Neural progenitor cell (in vitro differentiated cells): ENCODE measurements around the gene FBXO44. TPM values are rescaled to one million over a fixed set of nuclear protein-coding genes. Genes with fewer than 3 reads are reported as not detected.

Experiments
- DNase-seq: peaks from one replicate; pipeline ENCODE4 v3.0.0-alpha.2; 2016; ENCODE audit warnings: low spot score
- H2AFZ ChIP-seq: fragments of 200-600 bp; sonication (generic); replicated peaks from 2 replicates; pipeline ENCODE4 v1.6.1; 2016; ENCODE audit warnings: antibody characterized with exemption
- H3F3A ChIP-seq: fragments of 200-600 bp; sonication (generic); 2 replicates; pipeline ENCODE4 v1.6.1; 2016; ENCODE audit warnings: antibody characterized with exemption, low read depth
- H3K27ac ChIP-seq: fragments of 200-600 bp; sonication (generic); 2 replicates; pipeline ENCODE4 v1.5.1; 2016; ENCODE audit warnings: mild to moderate bottlenecking
- H3K27me3 ChIP-seq: fragments of 200-600 bp; sonication (generic); 2 replicates; pipeline ENCODE4 v1.6.1; 2016; ENCODE audit warnings: mild to moderate bottlenecking, moderate library complexity
- H3K36me3 ChIP-seq: fragments of 200-600 bp; sonication (generic); 2 replicates; pipeline ENCODE4 v1.5.1; 2016
- H3K4me1 ChIP-seq: fragments of 200-600 bp; sonication (generic); 2 replicates; pipeline ENCODE4 v1.6.1; 2016; ENCODE audit warnings: mixed run types
- H3K4me2 ChIP-seq: fragments of 200-600 bp; sonication (generic); 2 replicates; pipeline ENCODE4 v1.6.1; 2016
- H3K4me3 ChIP-seq: fragments of 200-600 bp; sonication (generic); 2 replicates; pipeline ENCODE4 v1.5.1; 2016
- H3K79me2 ChIP-seq: fragments of 200-600 bp; sonication (generic); 2 replicates; pipeline ENCODE4 v1.6.1; 2016; ENCODE audit warnings: low read depth
- H3K9ac ChIP-seq: fragments of 200-600 bp; sonication (generic); 2 replicates; pipeline ENCODE4 v1.6.1; 2016
- H3K9me3 ChIP-seq: fragments of 200-600 bp; sonication (generic); 2 replicates; pipeline ENCODE4 v1.5.1; 2016; ENCODE audit warnings: low read depth
- H4K20me1 ChIP-seq: fragments of 200-600 bp; sonication (generic); 2 replicates; pipeline ENCODE4 v1.6.1; 2016; ENCODE audit warnings: low read depth
- H3K27ac Mint-ChIP-seq: 3 replicates; pipeline ENCODE4 v1.8.0; 2021; ENCODE audit warnings: mixed read lengths
- H3K27me3 Mint-ChIP-seq: 2 replicates; pipeline ENCODE4 v1.8.0; 2022; ENCODE audit warnings: low read depth, mild to moderate bottlenecking, inconsistent platforms, moderate library complexity, mixed read lengths; ENCODE audit not compliant: insufficient read depth
- H3K36me3 Mint-ChIP-seq: 3 replicates; pipeline ENCODE4 v1.8.0; 2021; ENCODE audit warnings: mixed read lengths
- H3K4me1 Mint-ChIP-seq: 3 replicates; pipeline ENCODE4 v1.8.0; 2021; ENCODE audit warnings: mixed read lengths
- H3K4me3 Mint-ChIP-seq: 3 replicates; pipeline ENCODE4 v1.8.0; 2021; ENCODE audit warnings: mild to moderate bottlenecking, moderate library complexity, mixed read lengths
- H3K9me3 Mint-ChIP-seq: 3 replicates; pipeline ENCODE4 v1.8.0; 2020; ENCODE audit warnings: mixed read lengths
- EZH2 ChIP-seq: fragments of 200-600 bp; sonication (generic); IDR thresholded peaks from 2 replicates; pipeline ENCODE4 v1.6.1; 2017; ENCODE audit warnings: antibody characterized with exemption, mild to moderate bottlenecking, moderate library complexity
- EZH2phosphoT487 ChIP-seq: fragments of 200-600 bp; sonication (generic); IDR thresholded peaks from 2 replicates; pipeline ENCODE4 v1.6.1; 2017; ENCODE audit warnings: antibody characterized with exemption
- total RNA-seq: library from RNA; depleted of rRNA; stranded (reverse); fragments of >200 nt; gene quantifications from 2 replicates; pipeline ENCODE4 v1.2.3, GENCODE V29; 2015; ENCODE audit warnings: low replicate concordance
- TF ChIP-seq, protein P1 (sequence below): fragments of 200-600 bp; sonication (generic); IDR thresholded peaks from 2 replicates; pipeline ENCODE4 v1.5.1; 2017; ENCODE audit warnings: antibody characterized with exemption, mild to moderate bottlenecking

FBXO44 gene
- total RNA-seq, 1 donor from 2014 or later, result 5.3 TPM

DNA sequence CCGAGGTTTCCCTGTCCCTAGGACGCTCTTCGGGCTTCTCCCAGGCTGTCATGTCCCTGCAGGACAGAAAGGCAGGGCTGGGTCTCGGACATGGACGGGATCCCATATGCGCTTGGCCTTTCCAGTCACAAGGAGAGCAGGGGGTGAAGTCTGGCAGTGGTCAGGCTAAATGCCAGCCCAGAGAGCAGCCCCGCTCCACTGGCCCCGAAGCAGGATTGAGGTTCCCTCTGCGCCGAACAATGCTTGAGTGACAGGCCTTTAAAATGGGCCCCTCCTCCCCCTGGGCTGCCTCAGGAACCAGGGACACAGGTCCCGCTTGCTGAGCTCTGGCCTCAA lies 49.5 kb downstream of the FBXO44 start:
- H3K4me1 ChIP-seq, result peaks cover 48% of the 10 kb centered on the region
- peaks cover 64% of the 10 kb centered on the region for H3K79me2 ChIP-seq
- Mint-ChIP-seq H3K4me1 (peaks cover 54% of the 10 kb centered on the region), H3K36me3 (no peaks in the 10 kb centered on the region), H3K9me3 (no peaks in the 10 kb centered on the region), H3K4me3 (peak overlapping the region; percentile 66), H3K27me3 (peaks cover 3% of the 10 kb centered on the region), H3K27ac (peak overlapping the region; percentile 95)
- peak; percentile 84 for DNase-seq
- H4K20me1 ChIP-seq, result peaks cover 76% of the 10 kb centered on the region
- H3K4me2 ChIP-seq, result peak overlapping the region; percentile 75
- H3K4me3 ChIP-seq, result peak overlapping the region; percentile 21
- H3K36me3 ChIP-seq, result no peaks in the 10 kb centered on the region
- TF ChIP-seq, protein P1, sequence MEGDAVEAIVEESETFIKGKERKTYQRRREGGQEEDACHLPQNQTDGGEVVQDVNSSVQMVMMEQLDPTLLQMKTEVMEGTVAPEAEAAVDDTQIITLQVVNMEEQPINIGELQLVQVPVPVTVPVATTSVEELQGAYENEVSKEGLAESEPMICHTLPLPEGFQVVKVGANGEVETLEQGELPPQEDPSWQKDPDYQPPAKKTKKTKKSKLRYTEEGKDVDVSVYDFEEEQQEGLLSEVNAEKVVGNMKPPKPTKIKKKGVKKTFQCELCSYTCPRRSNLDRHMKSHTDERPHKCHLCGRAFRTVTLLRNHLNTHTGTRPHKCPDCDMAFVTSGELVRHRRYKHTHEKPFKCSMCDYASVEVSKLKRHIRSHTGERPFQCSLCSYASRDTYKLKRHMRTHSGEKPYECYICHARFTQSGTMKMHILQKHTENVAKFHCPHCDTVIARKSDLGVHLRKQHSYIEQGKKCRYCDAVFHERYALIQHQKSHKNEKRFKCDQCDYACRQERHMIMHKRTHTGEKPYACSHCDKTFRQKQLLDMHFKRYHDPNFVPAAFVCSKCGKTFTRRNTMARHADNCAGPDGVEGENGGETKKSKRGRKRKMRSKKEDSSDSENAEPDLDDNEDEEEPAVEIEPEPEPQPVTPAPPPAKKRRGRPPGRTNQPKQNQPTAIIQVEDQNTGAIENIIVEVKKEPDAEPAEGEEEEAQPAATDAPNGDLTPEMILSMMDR, result no peak
- TF ChIP-seq EZH2phosphoT487, result no peak
- TF ChIP-seq EZH2, result no peak
- H3K27ac ChIP-seq, result peak overlapping the region; percentile 29
- no peaks in the 10 kb centered on the region for H3K9me3 ChIP-seq
- H3K27me3 ChIP-seq, result no peaks in the 10 kb centered on the region
- no peak overlapping the region for H3K9ac ChIP-seq
- H2AFZ ChIP-seq, result no peak overlapping the region
- peaks cover 34% of the 10 kb centered on the region for H3F3A ChIP-seq

DNA sequence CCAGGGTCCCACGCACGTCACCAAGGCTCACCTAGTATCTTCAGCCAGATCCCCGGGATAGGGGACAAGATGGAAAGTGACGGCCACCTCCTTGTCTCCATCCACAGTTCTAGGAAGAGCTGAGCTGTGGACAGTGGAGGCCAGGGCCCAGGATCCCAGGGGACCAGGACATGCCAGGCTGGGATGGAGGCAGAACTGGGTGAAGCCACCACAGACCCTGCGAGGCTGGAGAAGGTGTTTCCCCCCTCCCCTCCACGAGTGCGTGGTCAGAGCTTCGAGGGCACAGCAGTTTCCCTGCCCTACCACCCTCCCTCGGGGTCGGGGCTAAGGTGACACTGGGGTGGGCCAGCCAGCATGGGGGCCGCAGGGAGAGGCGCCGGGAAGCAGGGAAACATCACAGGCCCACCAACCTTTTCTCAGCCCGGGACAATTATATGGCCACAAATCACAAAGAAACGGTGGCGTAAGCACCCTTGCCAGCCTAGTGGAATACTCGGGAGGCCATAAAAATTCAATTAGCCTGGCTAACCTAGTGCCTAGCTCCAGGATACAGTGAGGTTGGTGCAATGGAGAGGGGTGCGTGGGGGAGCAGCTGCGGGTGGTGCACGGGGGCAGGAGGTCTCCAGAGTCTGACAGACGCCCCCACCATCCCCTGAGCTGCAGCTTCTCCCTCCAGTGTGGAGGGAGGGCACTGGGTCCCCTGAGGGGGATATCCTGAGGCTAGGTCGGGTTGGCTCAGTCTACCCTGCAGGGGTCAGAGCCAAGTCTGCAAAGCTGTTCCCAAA lies 50.2 kb downstream of the FBXO44 start:
- Histone ChIP-seq H3K79me2 (peaks cover 60% of the 10 kb centered on the region), H4K20me1 (peaks cover 76% of the 10 kb centered on the region), H3K4me1 (peaks cover 48% of the 10 kb centered on the region), H3K27me3 (no peaks in the 10 kb centered on the region), H3K9ac (no peak overlapping the region), H3K9me3 (no peaks in the 10 kb centered on the region), H3K4me2 (peak overlapping the region; percentile 75), H3F3A (peaks cover 34% of the 10 kb centered on the region), H2AFZ (no peak overlapping the region), H3K4me3 (no peak overlapping the region), H3K36me3 (no peaks in the 10 kb centered on the region), H3K27ac (no peak overlapping the region)
- DNase-seq, result no peak
- peak overlapping the region; percentile 95 for H3K27ac Mint-ChIP-seq
- no peaks in the 10 kb centered on the region for H3K9me3 Mint-ChIP-seq
- peak overlapping the region; percentile 66 for H3K4me3 Mint-ChIP-seq
- H3K36me3 Mint-ChIP-seq, result peaks cover 4% of the 10 kb centered on the region
- TF ChIP-seq EZH2phosphoT487 (no peak), EZH2 (no peak)
- TF ChIP-seq, protein P1, result no peak
- peaks cover 53% of the 10 kb centered on the region for H3K4me1 Mint-ChIP-seq
- H3K27me3 Mint-ChIP-seq, result peaks cover 3% of the 10 kb centered on the region

DNA sequence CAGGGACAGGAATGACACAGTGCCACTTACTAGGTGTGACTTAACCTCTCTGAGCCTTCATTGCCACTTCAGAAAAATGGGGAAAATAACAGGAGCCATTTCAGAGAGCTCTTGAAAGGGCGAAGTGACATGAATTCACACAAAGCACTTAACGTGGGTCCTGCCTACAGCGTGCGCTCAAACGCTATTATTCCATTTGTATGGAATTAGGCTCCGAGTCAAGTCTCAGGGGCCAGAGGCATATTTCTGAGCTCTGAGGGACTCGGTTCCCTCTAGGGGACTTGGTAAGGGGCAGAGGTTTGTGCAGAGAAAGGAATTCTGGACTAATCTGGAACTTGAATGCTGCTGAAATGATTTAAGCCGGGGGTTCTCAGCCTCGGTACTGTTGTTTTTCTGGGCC lies 50.9 kb downstream of the FBXO44 start:
- H2AFZ ChIP-seq, result no peak overlapping the region
- H3K9me3 Mint-ChIP-seq, result no peaks in the 10 kb centered on the region
- no peaks in the 10 kb centered on the region for H3K36me3 ChIP-seq
- peaks cover 52% of the 10 kb centered on the region for H3K4me1 Mint-ChIP-seq
- H3K9ac ChIP-seq, result no peak overlapping the region
- H3K27ac Mint-ChIP-seq, result peak overlapping the region; percentile 5
- peaks cover 54% of the 10 kb centered on the region for H3K79me2 ChIP-seq
- peaks cover 29% of the 10 kb centered on the region for H3F3A ChIP-seq
- H3K27me3 Mint-ChIP-seq, result peaks cover 3% of the 10 kb centered on the region
- peaks cover 4% of the 10 kb centered on the region for H3K36me3 Mint-ChIP-seq
- H3K4me3 Mint-ChIP-seq, result peak overlapping the region; percentile 38
- H3K27me3 ChIP-seq, result no peaks in the 10 kb centered on the region
- TF ChIP-seq, protein P1, result no peak
- TF ChIP-seq EZH2, result no peak
- no peak for TF ChIP-seq EZH2phosphoT487
- H3K4me1 ChIP-seq, result peaks cover 43% of the 10 kb centered on the region
- peak overlapping the region; percentile 39 for H3K4me2 ChIP-seq
- H3K27ac ChIP-seq, result no peak overlapping the region
- H4K20me1 ChIP-seq, result peaks cover 71% of the 10 kb centered on the region
- H3K9me3 ChIP-seq, result no peaks in the 10 kb centered on the region
- H3K4me3 ChIP-seq, result no peak overlapping the region
- no peak for DNase-seq
